ENCODE measurements around the gene PTPRD.
"Not testable (repeated sequence)": the region's sequence is repeated elsewhere in the genome, so short reads cannot be mapped to it uniquely, and the experiment has no call there.

Gene PTPRD

GRCh38 chr9:8980496-8981013, 1632.2 kb downstream of the PTPRD start:
- DNase-seq (ENCODE audit: low read depth): no peak

- no peak for DNase-seq (ENCODE audit: low read depth)
These were observed 1634.5 kb downstream of the PTPRD start for GRCh38 chr9:8978334-8978733.

GRCh38 chr9:8968350-8968749, 1644.5 kb downstream of the PTPRD start:
- not testable (repeated sequence) for DNase-seq (ENCODE audit: low read depth)

GRCh38 chr9:8963885-8964284, 1648.9 kb downstream of the PTPRD start:
- no peak for DNase-seq (ENCODE audit: low read depth)

GRCh38 chr9:8962084-8962483, 1650.7 kb downstream of the PTPRD start:
- DNase-seq (ENCODE audit: low read depth): no peak

GRCh38 chr9:8961186-8961851, 1651.5 kb downstream of the PTPRD start:
- no peak for DNase-seq (ENCODE audit: low read depth)

- no peak for DNase-seq (ENCODE audit: low read depth)
These were observed 1652.5 kb downstream of the PTPRD start for GRCh38 chr9:8960254-8960653.

GRCh38 chr9:8958358-8958757, 1654.4 kb downstream of the PTPRD start:
- no peak for DNase-seq (ENCODE audit: low read depth)

GRCh38 chr9:8955315-8955714, 1657.5 kb downstream of the PTPRD start:
- no peak for DNase-seq (ENCODE audit: low read depth)

GRCh38 chr9:8946461-8946860, 1666.3 kb downstream of the PTPRD start:
- no peak for DNase-seq (ENCODE audit: low read depth)

- no peak for DNase-seq (ENCODE audit: low read depth)
These were observed 1669.4 kb downstream of the PTPRD start for GRCh38 chr9:8943392-8943791.

GRCh38 chr9:8940650-8941049, 1672.2 kb downstream of the PTPRD start:
- DNase-seq (ENCODE audit: low read depth): no peak

- DNase-seq (ENCODE audit: low read depth): no peak
These were observed 1686.3 kb downstream of the PTPRD start for GRCh38 chr9:8926461-8926860.

GRCh38 chr9:8924562-8924961, 1688.2 kb downstream of the PTPRD start:
- no peak for DNase-seq (ENCODE audit: low read depth)

- DNase-seq (ENCODE audit: low read depth): not testable (repeated sequence)
These were observed 1692.2 kb downstream of the PTPRD start for GRCh38 chr9:8920478-8921183.

- DNase-seq (ENCODE audit: low read depth): no peak
These were observed 1694.7 kb downstream of the PTPRD start for GRCh38 chr9:8917956-8918739.

GRCh38 chr9:8916771-8917170, 1696.0 kb downstream of the PTPRD start:
- DNase-seq (ENCODE audit: low read depth): no peak

- DNase-seq (ENCODE audit: low read depth): no peak
These were observed 1704.9 kb downstream of the PTPRD start for GRCh38 chr9:8907868-8908267.

- no peak for DNase-seq (ENCODE audit: low read depth)
These were observed 1707.1 kb downstream of the PTPRD start for GRCh38 chr9:8905731-8906130.

- DNase-seq (ENCODE audit: low read depth): no peak
These were observed 1707.9 kb downstream of the PTPRD start for GRCh38 chr9:8904771-8905515.

- DNase-seq (ENCODE audit: low read depth): no peak
These were observed 1709.7 kb downstream of the PTPRD start for GRCh38 chr9:8903077-8903476.

- no peak for DNase-seq (ENCODE audit: low read depth)
These were observed 1711.7 kb downstream of the PTPRD start for GRCh38 chr9:8901146-8901545.
